HuH-7 (cell line): Measurements from ENCODE around the gene FBXO28.

Experiments
- DNase-seq: peaks from one replicate; pipeline ENCODE4 v3.0.0; 2011; ENCODE audit warnings: low spot score

Gene FBXO28

GRCh38 chr1:224157316-224157715, 43.4 kb downstream of the FBXO28 start:
- DNase-seq, result no peak

- no peak for DNase-seq
Observed at GRCh38 chr1:224159541-224159940, 45.6 kb downstream of the FBXO28 start.

- no peak for DNase-seq
Observed at GRCh38 chr1:224160171-224160682, 46.3 kb downstream of the FBXO28 start.

GRCh38 chr1:224162768-224163167, 48.9 kb downstream of the FBXO28 start:
- no peak for DNase-seq

- DNase-seq, result no peak
Observed at GRCh38 chr1:224163311-224163710, 49.4 kb downstream of the FBXO28 start.

- no peak for DNase-seq
Observed at GRCh38 chr1:224168859-224169380, 55.0 kb downstream of the FBXO28 start.

- DNase-seq, result no peak
Observed at GRCh38 chr1:224169718-224170270, 55.9 kb downstream of the FBXO28 start.

- DNase-seq, result no peak
Observed at GRCh38 chr1:224170343-224170742, 56.4 kb downstream of the FBXO28 start.

GRCh38 chr1:224170748-224171478, 57.0 kb downstream of the FBXO28 start:
- DNase-seq, result peak; percentile 45

- DNase-seq, result no peak
Observed at GRCh38 chr1:224172229-224172628, 58.3 kb downstream of the FBXO28 start.

- DNase-seq, result no peak
Observed at GRCh38 chr1:224173523-224173922, 59.6 kb downstream of the FBXO28 start.

- no peak for DNase-seq
Observed at GRCh38 chr1:224175617-224176016, 61.7 kb downstream of the FBXO28 start.

- DNase-seq, result no peak
Observed at GRCh38 chr1:224177356-224177999, 63.6 kb downstream of the FBXO28 start.

GRCh38 chr1:224178894-224179293, 65.0 kb downstream of the FBXO28 start:
- no peak for DNase-seq

GRCh38 chr1:224180783-224181452, 67.0 kb downstream of the FBXO28 start:
- DNase-seq, result no peak

GRCh38 chr1:224181453-224181810, 67.5 kb downstream of the FBXO28 start:
- DNase-seq, result no peak

- peak; percentile 50 for DNase-seq
Observed at GRCh38 chr1:224182057-224182865, 68.3 kb downstream of the FBXO28 start.

GRCh38 chr1:224182866-224183590, 69.1 kb downstream of the FBXO28 start, which contains the start of gene DEGS1:
DEGS1 (plus strand) TSS chr1:224183240; CDS start chr1:224183337, 97 bp downstream.
- peak; percentile 97 for DNase-seq

- peak; percentile 79 for DNase-seq
Observed at GRCh38 chr1:224183591-224184312, 69.8 kb downstream of the FBXO28 start.

- DNase-seq, result no peak
Observed at GRCh38 chr1:224185208-224185607, 71.3 kb downstream of the FBXO28 start.
